SK-N-SH treated with all-trans-retinoic acid at 6 μM for 48 hours (cell line): ENCODE measurements around the gene CCDC187.

ENCODE experiments used
- ATAC-seq: fragments of 200-7000 bp; cut with Tn5 transposase; 3 replicates; pipeline ENCODE4 v1.9.1; 2020; ENCODE audit warnings: mild to moderate bottlenecking, moderate library complexity
- ARNTL ChIP-seq: fragments of 450-650 bp; formaldehyde crosslinking; IDR thresholded peaks from 2 replicates; pipeline ENCODE4 v1.5.0; 2020; ENCODE audit warnings: low read depth, mild to moderate bottlenecking, moderate library complexity, borderline replicate concordance
- BACH2 ChIP-seq: fragments of 250-450 bp; sonication (Bioruptor Pico); IDR thresholded peaks from 2 replicates; pipeline ENCODE4 v1.9.0; 2021; ENCODE audit warnings: mild to moderate bottlenecking, borderline replicate concordance
- CSDC2 ChIP-seq: fragments of 250-450 bp; sonication (Bioruptor Pico); IDR thresholded peaks from 2 replicates; pipeline ENCODE4 v1.5.0; 2020; ENCODE audit warnings: mild to moderate bottlenecking, moderate library complexity
- CSRNP3 ChIP-seq: fragments of 250-450 bp; sonication (Bioruptor Pico); IDR thresholded peaks from 2 replicates; pipeline ENCODE4 v1.5.1; 2021; ENCODE audit warnings: mild to moderate bottlenecking, moderate library complexity
- ESRRG ChIP-seq: fragments of 250-450 bp; sonication (Bioruptor Pico); IDR thresholded peaks from 2 replicates; pipeline ENCODE4 v1.6.1; 2021; ENCODE audit warnings: mild to moderate bottlenecking
- GLIS3 ChIP-seq: fragments of 250-450 bp; sonication (Bioruptor Pico); IDR thresholded peaks from 2 replicates; pipeline ENCODE4 v1.5.0; 2020; ENCODE audit warnings: mild to moderate bottlenecking, moderate library complexity
- ISL1 ChIP-seq: fragments of 250-450 bp; sonication (Bioruptor Pico); IDR thresholded peaks from 2 replicates; pipeline ENCODE4 v2.1.2; 2022; ENCODE audit warnings: mild to moderate bottlenecking, moderate library complexity
- OSR1 ChIP-seq: fragments of 250-450 bp; sonication (Bioruptor Pico); IDR thresholded peaks from 2 replicates; pipeline ENCODE4 v1.8.0; 2022; ENCODE audit warnings: moderate library complexity, mild to moderate bottlenecking, inconsistent platforms
- POU6F1 ChIP-seq: fragments of 250-450 bp; sonication (Bioruptor Pico); IDR thresholded peaks from 2 replicates; pipeline ENCODE4 v1.8.0; 2021; ENCODE audit warnings: low read depth, mild to moderate bottlenecking, moderate library complexity, borderline replicate concordance
- PPARA ChIP-seq: fragments of 250-450 bp; sonication (Bioruptor Pico); IDR thresholded peaks from 2 replicates; pipeline ENCODE4 v1.5.0; 2020; ENCODE audit warnings: mild to moderate bottlenecking, borderline replicate concordance
- RARB ChIP-seq: fragments of 250-450 bp; sonication (Bioruptor Pico); IDR thresholded peaks from 2 replicates; pipeline ENCODE4 v1.8.0; 2021; ENCODE audit warnings: mild to moderate bottlenecking, moderate library complexity
- SNAI2 ChIP-seq: fragments of 250-450 bp; sonication (Bioruptor Pico); IDR thresholded peaks from 2 replicates; pipeline ENCODE4 v1.5.0; 2020; ENCODE audit warnings: mild to moderate bottlenecking, moderate library complexity
- TCF4 ChIP-seq: fragments of 250-450 bp; sonication (Bioruptor Pico); IDR thresholded peaks from 2 replicates; pipeline ENCODE4 v1.8.0; 2021; ENCODE audit warnings: mild to moderate bottlenecking, moderate library complexity, borderline replicate concordance
- TOX ChIP-seq: fragments of 250-450 bp; sonication (Bioruptor Pico); IDR thresholded peaks from 2 replicates; pipeline ENCODE4 v1.8.0; 2021; ENCODE audit warnings: mild to moderate bottlenecking, moderate library complexity, borderline replicate concordance
- TSHZ2 ChIP-seq: fragments of 250-450 bp; sonication (Bioruptor Pico); IDR thresholded peaks from 2 replicates; pipeline ENCODE4 v1.5.0; 2020; ENCODE audit warnings: mild to moderate bottlenecking, moderate library complexity
- ZC3H10 ChIP-seq: fragments of 250-450 bp; sonication (Bioruptor Pico); IDR thresholded peaks from 2 replicates; pipeline ENCODE4 v1.5.1; 2021; ENCODE audit warnings: mild to moderate bottlenecking, moderate library complexity
- ZFP3 ChIP-seq: fragments of 250-450 bp; sonication (Bioruptor Pico); IDR thresholded peaks from 2 replicates; pipeline ENCODE4 v1.5.0; 2020; ENCODE audit warnings: mild to moderate bottlenecking, moderate library complexity
- ZFP30 ChIP-seq: fragments of 450-650 bp; formaldehyde crosslinking; IDR thresholded peaks from 2 replicates; pipeline ENCODE4 v1.5.0; 2022; ENCODE audit warnings: mild to moderate bottlenecking, moderate library complexity
- ZNF565 ChIP-seq: fragments of 450-650 bp; formaldehyde crosslinking; conservative IDR thresholded peaks from 2 replicates; pipeline ENCODE4 v1.5.0; 2020; ENCODE audit warnings: low read depth, mild to moderate bottlenecking, moderate library complexity
- ZNF70 ChIP-seq: fragments of 450-650 bp; formaldehyde crosslinking; IDR thresholded peaks from 2 replicates; pipeline ENCODE4 v1.5.0; 2020; ENCODE audit warnings: mild to moderate bottlenecking, moderate library complexity
- ZNF8 ChIP-seq: fragments of 450-650 bp; formaldehyde crosslinking; IDR thresholded peaks from 2 replicates; pipeline ENCODE4 v1.5.0; 2020; ENCODE audit warnings: mild to moderate bottlenecking, moderate library complexity
- TF ChIP-seq, protein P1 (sequence below): fragments of 250-450 bp; sonication (Bioruptor Pico); IDR thresholded peaks from 2 replicates; pipeline ENCODE4 v1.8.0; 2020; ENCODE audit warnings: mild to moderate bottlenecking, moderate library complexity, borderline replicate concordance
- TF ChIP-seq, protein P2 (sequence below): fragments of 250-450 bp; sonication (Bioruptor Pico); IDR thresholded peaks from 2 replicates; pipeline ENCODE4 v1.5.1; 2020; ENCODE audit warnings: low read depth, mild to moderate bottlenecking, moderate library complexity

The CCDC187 gene

DNA sequence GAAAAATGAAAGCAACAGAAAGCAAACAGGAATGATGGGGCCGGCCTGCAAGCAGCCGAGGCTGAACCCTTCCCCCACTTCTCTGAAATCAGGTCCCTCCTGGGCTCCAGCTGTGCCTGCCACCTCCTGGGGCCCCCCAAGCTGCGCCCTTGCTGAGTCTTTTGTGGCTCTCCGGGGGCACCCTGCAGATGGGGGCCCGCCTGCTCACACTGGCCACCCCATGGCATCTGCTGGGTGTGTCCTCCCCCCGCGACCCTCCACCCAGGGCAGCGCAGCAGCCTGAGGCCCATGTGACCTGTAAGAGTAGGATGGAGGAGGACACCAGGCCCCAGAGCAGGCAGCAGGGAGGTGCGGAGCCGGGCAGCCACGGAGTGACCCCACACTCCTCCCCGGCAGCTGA, 29.2 kb upstream of the CCDC187 start:
- ATAC-seq: no peak
- TF ChIP-seq, protein P1, sequence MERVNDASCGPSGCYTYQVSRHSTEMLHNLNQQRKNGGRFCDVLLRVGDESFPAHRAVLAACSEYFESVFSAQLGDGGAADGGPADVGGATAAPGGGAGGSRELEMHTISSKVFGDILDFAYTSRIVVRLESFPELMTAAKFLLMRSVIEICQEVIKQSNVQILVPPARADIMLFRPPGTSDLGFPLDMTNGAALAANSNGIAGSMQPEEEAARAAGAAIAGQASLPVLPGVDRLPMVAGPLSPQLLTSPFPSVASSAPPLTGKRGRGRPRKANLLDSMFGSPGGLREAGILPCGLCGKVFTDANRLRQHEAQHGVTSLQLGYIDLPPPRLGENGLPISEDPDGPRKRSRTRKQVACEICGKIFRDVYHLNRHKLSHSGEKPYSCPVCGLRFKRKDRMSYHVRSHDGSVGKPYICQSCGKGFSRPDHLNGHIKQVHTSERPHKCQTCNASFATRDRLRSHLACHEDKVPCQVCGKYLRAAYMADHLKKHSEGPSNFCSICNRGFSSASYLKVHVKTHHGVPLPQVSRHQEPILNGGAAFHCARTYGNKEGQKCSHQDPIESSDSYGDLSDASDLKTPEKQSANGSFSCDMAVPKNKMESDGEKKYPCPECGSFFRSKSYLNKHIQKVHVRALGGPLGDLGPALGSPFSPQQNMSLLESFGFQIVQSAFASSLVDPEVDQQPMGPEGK (CRISPR knock-in tag): no peak
- TF ChIP-seq POU6F1 (CRISPR knock-in tag) (no peak), GLIS3 (no peak), ZNF8 (no peak), CSRNP3 (no peak), PPARA (no peak), ISL1 (CRISPR knock-in tag) (no peak), CSDC2 (no peak), OSR1 (CRISPR knock-in tag) (no peak), RARB (CRISPR knock-in tag) (no peak), ZNF565 (CRISPR knock-in tag) (no peak), ZC3H10 (CRISPR knock-in tag) (no peak), TCF4 (CRISPR knock-in tag) (no peak), SNAI2 (CRISPR knock-in tag) (no peak), ZFP30 (no peak), ZNF70 (CRISPR knock-in tag) (no peak), TOX (CRISPR knock-in tag) (no peak), ARNTL (no peak)
- TF ChIP-seq, protein P2, sequence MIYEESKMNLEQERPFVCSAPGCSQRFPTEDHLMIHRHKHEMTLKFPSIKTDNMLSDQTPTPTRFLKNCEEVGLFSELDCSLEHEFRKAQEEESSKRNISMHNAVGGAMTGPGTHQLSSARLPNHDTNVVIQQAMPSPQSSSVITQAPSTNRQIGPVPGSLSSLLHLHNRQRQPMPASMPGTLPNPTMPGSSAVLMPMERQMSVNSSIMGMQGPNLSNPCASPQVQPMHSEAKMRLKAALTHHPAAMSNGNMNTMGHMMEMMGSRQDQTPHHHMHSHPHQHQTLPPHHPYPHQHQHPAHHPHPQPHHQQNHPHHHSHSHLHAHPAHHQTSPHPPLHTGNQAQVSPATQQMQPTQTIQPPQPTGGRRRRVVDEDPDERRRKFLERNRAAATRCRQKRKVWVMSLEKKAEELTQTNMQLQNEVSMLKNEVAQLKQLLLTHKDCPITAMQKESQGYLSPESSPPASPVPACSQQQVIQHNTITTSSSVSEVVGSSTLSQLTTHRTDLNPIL (CRISPR knock-in tag): no peak

GRCh38 chr9:136332482-136332983, 28.6 kb upstream of the CCDC187 start:
- ATAC-seq: no peak
- no peak for TF ChIP-seq ZNF8
- no peak for TF ChIP-seq GLIS3
- TF ChIP-seq TCF4 (CRISPR knock-in tag): no peak
- TF ChIP-seq, protein P1 (CRISPR knock-in tag): no peak
- TF ChIP-seq ZFP30: no peak
- no peak for TF ChIP-seq ESRRG
- TF ChIP-seq CSDC2: no peak
- no peak for TF ChIP-seq TSHZ2 (CRISPR knock-in tag)
- no peak for TF ChIP-seq BACH2 (CRISPR knock-in tag)
- TF ChIP-seq, protein P2 (CRISPR knock-in tag): no peak
- TF ChIP-seq ARNTL: no peak
- no peak for TF ChIP-seq ZNF70 (CRISPR knock-in tag)
- no peak for TF ChIP-seq ZFP3 (CRISPR knock-in tag)
- TF ChIP-seq CSRNP3: no peak
- no peak for TF ChIP-seq ISL1 (CRISPR knock-in tag)
- TF ChIP-seq PPARA: no peak
